Effector memory CD4-positive, alpha-beta T cell (primary cell): ENCODE data around the gene COCH.

ENCODE experiments used
- DNase-seq, 3 donors: peaks; one replicate each; pipeline ENCODE4 v3.0.0-alpha.2; 2020
- H3K27ac ChIP-seq: 2 replicates; pipeline ENCODE4 v1.7.0; 2013; ENCODE audit warnings: mild to moderate bottlenecking, low read length, moderate library complexity; ENCODE audit not compliant: insufficient read depth, poor library complexity, severe bottlenecking
- H3K27me3 ChIP-seq: replicated peaks from 2 replicates; pipeline ENCODE4 v1.7.0; 2013; ENCODE audit warnings: mild to moderate bottlenecking, low read length; ENCODE audit not compliant: insufficient read depth, control insufficient read depth, poor library complexity, severe bottlenecking
- H3K36me3 ChIP-seq: 2 replicates; pipeline ENCODE4 v1.7.0; 2013; ENCODE audit warnings: mild to moderate bottlenecking, low read length, moderate library complexity; ENCODE audit not compliant: control insufficient read depth, insufficient read depth
- H3K4me1 ChIP-seq: 2 replicates; pipeline ENCODE4 v1.7.0; 2013; ENCODE audit warnings: low read length, mild to moderate bottlenecking; ENCODE audit not compliant: control insufficient read depth, insufficient read depth, poor library complexity, severe bottlenecking
- H3K4me3 ChIP-seq: 2 replicates; pipeline ENCODE4 v1.7.0; 2013; ENCODE audit warnings: low read length, low read depth, mild to moderate bottlenecking; ENCODE audit not compliant: insufficient read depth, poor library complexity, severe bottlenecking
- H3K9me3 ChIP-seq: 2 replicates; pipeline ENCODE4 v1.7.0; 2013; ENCODE audit warnings: mild to moderate bottlenecking, low read length, moderate library complexity; ENCODE audit not compliant: control insufficient read depth

Gene COCH

DNA sequence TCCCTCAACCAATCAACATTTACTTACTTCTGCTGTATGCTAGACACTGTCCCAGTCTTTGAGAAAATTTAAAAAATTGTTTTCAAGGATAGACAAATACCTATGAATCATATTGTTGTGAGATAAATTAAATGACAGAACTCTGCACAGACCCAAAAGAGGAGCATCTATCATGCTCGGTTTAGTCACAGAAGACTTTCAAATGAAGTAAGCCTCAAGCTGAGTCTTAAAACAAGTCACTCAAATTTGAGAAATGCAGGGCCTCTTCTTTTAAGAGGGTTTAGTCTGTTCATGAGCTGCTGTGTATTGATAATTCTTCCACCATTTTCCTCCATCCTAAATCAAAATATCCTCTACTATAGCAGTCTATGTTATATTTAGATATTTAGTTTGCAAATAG, 24.4 kb upstream of the COCH start:
- Histone ChIP-seq H3K36me3 (no peaks in the 10 kb centered on the region), H3K4me1 (no peaks in the 10 kb centered on the region), H3K9me3 (no peaks in the 10 kb centered on the region), H3K4me3 (no peak overlapping the region), H3K27ac (no peak overlapping the region), H3K27me3 (peaks cover 4% of the 10 kb centered on the region)
- DNase-seq, result no peak

DNA sequence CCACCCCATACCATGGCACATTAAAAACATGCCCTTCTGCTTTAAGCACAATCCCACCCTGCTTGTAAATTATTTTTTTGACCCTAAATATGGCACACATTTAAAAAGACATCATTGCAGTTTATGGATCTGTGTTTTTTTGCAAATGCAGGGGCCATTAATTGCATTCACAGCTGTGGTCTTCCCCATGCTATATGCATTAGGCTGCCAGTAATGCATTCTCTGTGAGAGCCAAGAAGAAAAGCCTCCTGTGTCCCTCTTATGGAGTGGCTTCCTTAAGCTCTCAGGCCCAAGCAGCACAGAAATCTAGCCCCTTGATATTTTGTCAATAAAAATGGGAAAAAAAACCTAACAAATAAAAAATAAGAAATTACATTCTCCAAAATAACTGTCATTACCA, 20.4 kb upstream of the COCH start:
- Histone ChIP-seq H3K36me3 (no peaks in the 10 kb centered on the region), H3K27me3 (no peaks in the 10 kb centered on the region), H3K9me3 (no peaks in the 10 kb centered on the region), H3K27ac (no peak overlapping the region), H3K4me1 (no peaks in the 10 kb centered on the region), H3K4me3 (no peak overlapping the region)
- no peak for DNase-seq

DNA sequence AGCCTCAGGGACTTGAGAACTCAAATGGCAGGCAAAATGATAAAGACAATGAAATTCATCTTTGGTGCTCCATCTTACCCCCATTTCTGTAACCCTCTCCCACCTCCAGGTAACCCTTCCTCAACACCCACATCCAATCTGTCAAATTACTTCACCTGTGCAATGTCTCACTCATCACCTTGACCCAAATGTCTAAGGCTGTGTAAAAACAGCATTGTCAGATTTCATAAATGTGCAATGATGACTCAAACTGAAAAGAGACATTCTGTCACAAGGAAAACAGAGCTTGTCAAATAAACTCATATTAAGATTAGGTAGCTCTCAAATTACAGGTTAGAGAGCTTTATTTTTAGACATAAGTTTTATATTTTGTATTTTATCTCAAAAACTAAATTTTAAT, 19.9 kb upstream of the COCH start:
- DNase-seq, result no peak
- Histone ChIP-seq H3K4me3 (no peak overlapping the region), H3K27me3 (no peaks in the 10 kb centered on the region), H3K9me3 (no peaks in the 10 kb centered on the region), H3K27ac (no peak overlapping the region), H3K36me3 (no peaks in the 10 kb centered on the region), H3K4me1 (no peaks in the 10 kb centered on the region)

DNA sequence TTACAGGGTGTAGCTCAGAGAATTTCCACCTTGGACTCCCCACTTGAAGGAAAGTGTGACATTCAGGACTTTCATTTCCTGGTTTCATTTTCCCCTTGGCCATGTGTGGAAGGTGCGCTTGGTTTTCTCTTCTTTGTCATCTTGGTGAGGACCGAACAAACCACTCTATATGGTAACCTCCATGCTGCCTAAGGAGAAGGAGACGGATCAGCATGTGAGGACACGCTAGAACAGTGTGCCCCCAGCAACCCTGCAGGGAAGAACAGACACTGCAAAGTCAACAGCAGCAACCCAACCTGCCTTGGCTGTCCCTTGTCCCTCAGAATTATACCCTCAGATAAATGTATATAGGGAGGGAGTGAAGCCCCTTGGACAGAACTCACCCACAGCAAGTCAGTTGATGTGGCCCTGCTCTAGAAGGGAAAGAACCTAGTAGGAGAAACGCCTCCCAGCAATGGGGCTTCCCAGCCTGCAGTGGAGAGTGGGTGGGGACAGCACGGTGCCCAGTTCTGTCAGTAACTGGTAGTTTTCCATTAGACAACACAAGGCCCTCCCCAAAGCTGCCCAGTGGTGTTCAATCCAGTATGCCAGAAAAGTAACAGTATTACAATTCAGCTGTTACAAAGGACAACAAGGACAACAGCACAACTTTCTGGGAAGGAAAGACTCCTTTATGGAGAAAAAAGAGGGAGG, 18.9 kb upstream of the COCH start:
- Histone ChIP-seq H3K27ac (no peak overlapping the region), H3K4me1 (no peaks in the 10 kb centered on the region), H3K36me3 (no peaks in the 10 kb centered on the region), H3K9me3 (no peaks in the 10 kb centered on the region), H3K4me3 (no peak overlapping the region), H3K27me3 (no peaks in the 10 kb centered on the region)
- DNase-seq, result no peak

DNA sequence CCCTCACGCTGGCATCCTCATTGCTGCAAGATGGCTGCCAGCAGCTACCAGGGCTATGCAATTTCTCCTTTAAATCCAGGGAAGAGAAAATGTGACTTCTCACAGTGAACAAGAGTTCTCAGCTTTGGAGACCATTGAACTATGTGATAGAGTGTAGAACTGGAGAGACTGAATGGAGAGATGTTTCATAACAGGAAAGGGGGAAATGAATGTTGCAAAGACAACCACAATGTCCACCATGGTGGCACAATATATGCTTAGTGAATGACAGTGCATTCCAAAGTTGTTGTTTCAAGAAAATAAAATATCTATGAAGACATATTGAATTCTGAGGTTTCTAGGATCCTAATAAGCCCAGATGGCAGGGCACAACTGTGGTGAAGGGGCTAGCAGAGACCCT, 13.2 kb upstream of the COCH start:
- no peak overlapping the region for H3K4me3 ChIP-seq
- H3K9me3 ChIP-seq, result no peaks in the 10 kb centered on the region
- no peak overlapping the region for H3K27ac ChIP-seq
- DNase-seq, result no peak
- H3K36me3 ChIP-seq, result no peaks in the 10 kb centered on the region
- no peaks in the 10 kb centered on the region for H3K4me1 ChIP-seq
- H3K27me3 ChIP-seq, result no peaks in the 10 kb centered on the region

DNA sequence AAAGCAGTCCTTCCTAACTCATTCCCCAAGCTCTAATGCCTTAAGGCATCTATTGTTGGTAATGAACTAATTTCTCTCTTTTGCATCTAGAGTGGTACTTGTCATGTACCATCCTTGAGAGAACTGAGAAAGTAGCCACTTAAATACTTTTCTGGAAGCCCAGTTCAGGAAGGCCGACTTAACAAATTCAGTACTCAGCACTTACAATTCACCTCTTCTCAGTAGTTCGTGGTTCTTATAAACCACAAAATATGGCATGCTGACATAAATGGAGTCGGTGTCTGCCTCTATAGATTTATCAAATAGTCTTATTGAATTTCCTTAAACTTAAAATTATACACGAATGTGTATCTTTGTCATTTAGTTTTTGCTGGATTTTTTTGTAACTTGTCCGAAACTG, 9.4 kb upstream of the COCH start:
- no peaks in the 10 kb centered on the region for H3K9me3 ChIP-seq
- no peaks in the 10 kb centered on the region for H3K36me3 ChIP-seq
- no peaks in the 10 kb centered on the region for H3K27me3 ChIP-seq
- no peaks in the 10 kb centered on the region for H3K4me1 ChIP-seq
- DNase-seq, result no peak
- H3K27ac ChIP-seq, result no peak overlapping the region
- no peak overlapping the region for H3K4me3 ChIP-seq

DNA sequence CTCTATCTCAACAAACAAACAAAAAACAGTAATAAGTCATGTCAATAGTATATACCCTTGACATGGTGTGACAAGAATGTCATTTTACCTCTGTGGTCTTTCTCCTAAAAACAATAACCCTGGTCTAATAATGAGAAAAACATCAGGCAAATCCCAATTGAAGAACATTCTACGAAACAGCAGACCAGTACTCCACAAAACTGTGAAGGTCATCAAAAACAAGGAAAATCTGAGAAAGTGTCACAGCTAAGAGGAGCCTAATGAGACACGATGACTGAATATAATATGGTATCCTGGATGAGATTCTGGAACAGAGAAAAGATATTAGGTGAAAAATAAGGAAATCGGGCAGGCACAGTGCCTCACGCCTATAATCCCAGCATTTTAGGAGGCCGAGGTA, 5.6 kb upstream of the COCH start:
- Histone ChIP-seq H3K9me3 (no peaks in the 10 kb centered on the region), H3K27ac (no peak overlapping the region), H3K4me1 (no peaks in the 10 kb centered on the region)

DNA sequence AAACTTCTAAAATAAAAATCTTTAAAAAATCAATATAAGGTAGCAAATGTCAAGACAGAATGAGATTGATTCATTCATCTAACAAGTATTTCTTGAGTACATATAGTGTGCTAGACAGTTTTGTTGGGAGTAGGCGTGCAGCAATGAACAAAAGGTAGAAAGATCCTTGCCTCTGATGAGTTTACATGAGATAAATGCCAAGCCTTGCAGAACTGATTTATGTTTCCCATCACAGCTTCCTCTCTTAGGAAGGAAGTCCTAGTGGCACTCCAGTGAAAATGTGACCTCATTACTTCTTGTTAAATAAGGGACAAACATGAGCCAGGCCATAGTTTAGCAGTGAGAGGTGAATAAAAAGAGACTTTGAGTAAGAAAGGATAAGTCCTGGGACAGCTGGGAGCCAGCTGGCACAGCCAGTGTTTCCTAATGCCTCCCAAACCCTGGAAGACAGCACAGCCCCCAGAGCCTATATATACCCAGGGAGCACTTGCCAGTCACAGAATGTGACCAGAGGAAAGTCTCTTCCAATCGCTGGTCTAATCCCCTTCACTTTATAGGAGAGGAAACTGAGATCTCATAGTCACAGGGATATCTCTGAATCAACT, 4.7 kb upstream of the COCH start:
- Histone ChIP-seq H3K27me3 (peaks cover 10% of the 10 kb centered on the region), H3K9me3 (no peaks in the 10 kb centered on the region), H3K4me1 (peaks cover 2% of the 10 kb centered on the region), H3K4me3 (no peak overlapping the region), H3K36me3 (no peaks in the 10 kb centered on the region), H3K27ac (no peak overlapping the region)
- DNase-seq, result no peak

More for the DNA sequence above, 5.6 kb upstream of the COCH start:
- Histone ChIP-seq H3K27me3 (peaks cover 3% of the 10 kb centered on the region), H3K4me3 (no peak overlapping the region), H3K36me3 (no peaks in the 10 kb centered on the region)
- DNase-seq, result no peak

DNA sequence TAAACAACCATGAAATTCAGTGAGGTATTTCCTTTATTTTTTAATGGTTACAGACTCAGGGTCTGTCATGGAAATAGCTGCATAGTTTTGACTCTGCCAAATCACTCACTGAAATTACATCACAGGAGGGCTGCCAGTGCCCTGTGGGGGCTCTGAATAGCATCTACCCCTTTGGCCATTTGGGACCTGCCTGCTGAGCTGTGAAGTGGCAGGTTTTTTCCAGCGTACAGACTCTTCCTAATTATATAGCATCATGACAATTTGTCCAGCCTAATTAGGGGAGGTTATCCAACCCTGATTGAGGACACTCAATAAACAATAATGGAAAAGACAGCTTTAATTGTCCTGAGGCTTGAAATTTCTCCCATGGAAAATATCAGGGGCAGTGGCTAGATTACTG, 1.8 kb upstream of the COCH start:
- no peaks in the 10 kb centered on the region for H3K9me3 ChIP-seq

DNA sequence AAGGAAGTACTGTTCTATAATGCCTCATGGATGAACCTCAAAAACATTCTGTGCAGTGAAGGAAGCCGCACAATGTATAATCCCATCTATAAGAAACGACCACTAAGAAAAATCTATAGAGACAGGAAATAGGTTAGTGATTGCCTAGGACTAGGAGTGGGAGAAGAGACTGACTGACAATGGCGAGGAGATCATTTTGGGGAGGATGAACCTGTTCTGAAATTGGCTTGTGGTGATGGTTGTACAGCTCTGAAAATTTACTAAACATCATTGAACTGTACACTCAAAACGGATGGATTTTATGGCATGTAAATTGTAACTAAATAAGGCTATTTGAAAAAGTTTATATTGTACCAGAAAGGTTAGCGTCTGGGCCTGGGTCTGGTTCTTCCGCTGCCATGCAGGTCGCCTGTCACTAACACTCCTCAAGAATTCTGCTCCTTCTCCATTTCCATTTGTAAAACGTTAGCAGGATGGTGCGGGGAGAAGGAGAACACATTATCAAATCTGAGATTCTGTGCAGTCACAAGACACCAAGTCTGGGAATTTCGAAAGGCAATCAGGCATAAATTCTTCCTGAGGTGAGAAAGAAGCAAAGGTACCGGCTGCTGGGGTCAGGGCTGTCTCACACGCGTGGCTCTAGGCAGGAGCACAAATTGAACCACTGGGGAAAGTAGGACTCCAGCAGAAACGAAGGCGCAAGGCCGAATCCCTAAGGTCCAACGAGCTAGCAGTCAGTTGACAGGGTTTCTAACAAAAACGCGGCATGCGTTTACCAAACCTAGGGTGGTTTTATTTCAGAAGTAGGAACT, 845 bp upstream of the COCH start:
- Histone ChIP-seq H3K27me3 (peaks cover 22% of the 10 kb centered on the region), H3K27ac (no peak overlapping the region), H3K4me1 (peaks cover 12% of the 10 kb centered on the region), H3K9me3 (no peaks in the 10 kb centered on the region), H3K36me3 (no peaks in the 10 kb centered on the region), H3K4me3 (no peak overlapping the region)
- DNase-seq, result no peak

More for the DNA sequence above, 1.8 kb upstream of the COCH start:
- DNase-seq, result no peak
- Histone ChIP-seq H3K27ac (no peak overlapping the region), H3K36me3 (no peaks in the 10 kb centered on the region), H3K4me3 (no peak overlapping the region), H3K4me1 (peaks cover 12% of the 10 kb centered on the region), H3K27me3 (peaks cover 22% of the 10 kb centered on the region)
